Activated T-cell treated with anti-CD3 and anti-CD28 coated beads, Interleukin-2, amount 50 U/mL, for 24 hours (primary cell): ENCODE results near the gene KLHDC1.
"Not testable (repeated sequence)": the region's sequence is repeated elsewhere in the genome, so short reads cannot be mapped to it uniquely, and the experiment has no call there.

Source experiments
- DNase-seq: peaks from one replicate; pipeline ENCODE4 v3.0.0-alpha.2; 2020
- H3K27ac Mint-ChIP-seq: 2 replicates; pipeline ENCODE4 v1.8.0; 2020; ENCODE audit warnings: mild to moderate bottlenecking, mixed read lengths
- H3K27me3 Mint-ChIP-seq: 2 replicates; pipeline ENCODE4 v1.8.0; 2020; ENCODE audit warnings: mixed read lengths
- H3K36me3 Mint-ChIP-seq: 2 replicates; pipeline ENCODE4 v1.8.0; 2020; ENCODE audit warnings: low read depth, mixed read lengths
- H3K4me1 Mint-ChIP-seq: 2 replicates; pipeline ENCODE4 v1.8.0; 2020; ENCODE audit warnings: low read depth, mixed read lengths
- H3K4me3 Mint-ChIP-seq: 2 replicates; pipeline ENCODE4 v1.8.0; 2020; ENCODE audit warnings: mild to moderate bottlenecking, moderate library complexity, mixed read lengths
- H3K9me3 Mint-ChIP-seq: 2 replicates; pipeline ENCODE4 v1.8.0; 2020; ENCODE audit warnings: mixed read lengths

Gene KLHDC1

GRCh38 chr14:49692193-49692757 is 645 bp upstream of the KLHDC1 start:
- peak overlapping the region; percentile 85 for H3K4me3 Mint-ChIP-seq
- peak overlapping the region; percentile 90 for H3K27ac Mint-ChIP-seq
- peaks cover 51% of the 10 kb centered on the region for H3K4me1 Mint-ChIP-seq
- H3K27me3 Mint-ChIP-seq: no peaks in the 10 kb centered on the region
- peaks cover 5% of the 10 kb centered on the region for H3K36me3 Mint-ChIP-seq
- no peaks in the 10 kb centered on the region for H3K9me3 Mint-ChIP-seq
- no peak for DNase-seq

GRCh38 chr14:49693735-49694124 is 810 bp downstream of the KLHDC1 start:
- Mint-ChIP-seq H3K4me1 (peaks cover 43% of the 10 kb centered on the region), H3K4me3 (peak overlapping the region; percentile 85), H3K27ac (peak overlapping the region; percentile 55)
- H3K9me3 Mint-ChIP-seq, H3K36me3 Mint-ChIP-seq, H3K27me3 Mint-ChIP-seq, DNase-seq: not testable (repeated sequence)

GRCh38 chr14:49702725-49703124 is 9.8 kb downstream of the KLHDC1 start:
- Mint-ChIP-seq H3K27me3 (no peaks in the 10 kb centered on the region), H3K27ac (no peak overlapping the region), H3K4me1 (peaks cover 9% of the 10 kb centered on the region), H3K4me3 (no peak overlapping the region), H3K36me3 (peaks cover 4% of the 10 kb centered on the region), H3K9me3 (no peaks in the 10 kb centered on the region)
- DNase-seq: no peak

DNA sequence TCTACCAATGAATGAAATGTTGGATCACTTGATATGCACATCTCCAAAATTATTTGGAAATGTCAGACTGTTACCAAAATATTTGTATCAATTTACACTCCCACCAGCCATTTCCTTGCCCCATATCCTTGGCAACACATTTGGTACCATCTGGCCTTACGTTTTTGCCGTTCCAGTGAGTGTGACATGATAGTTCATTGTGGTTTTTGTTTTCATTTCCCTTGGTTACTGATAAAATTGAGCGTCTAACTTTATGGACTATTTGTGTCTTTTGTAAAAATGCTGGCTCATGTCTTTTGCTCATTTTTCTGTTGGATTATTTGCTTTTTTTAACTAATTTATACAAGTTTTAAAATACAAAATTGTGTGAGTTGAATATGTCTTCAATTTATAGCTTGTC is 11.0 kb downstream of the KLHDC1 start:
- no peaks in the 10 kb centered on the region for H3K27me3 Mint-ChIP-seq
- H3K4me1 Mint-ChIP-seq: peaks cover 9% of the 10 kb centered on the region
- H3K4me3 Mint-ChIP-seq: no peak overlapping the region
- H3K27ac Mint-ChIP-seq: no peak overlapping the region
- H3K9me3 Mint-ChIP-seq: no peaks in the 10 kb centered on the region
- peaks cover 4% of the 10 kb centered on the region for H3K36me3 Mint-ChIP-seq
- no peak for DNase-seq

GRCh38 chr14:49704471-49704870 is 11.6 kb downstream of the KLHDC1 start:
- H3K4me3 Mint-ChIP-seq, H3K4me1 Mint-ChIP-seq, H3K36me3 Mint-ChIP-seq, H3K27ac Mint-ChIP-seq, H3K9me3 Mint-ChIP-seq, H3K27me3 Mint-ChIP-seq, DNase-seq: not testable (repeated sequence)

DNA sequence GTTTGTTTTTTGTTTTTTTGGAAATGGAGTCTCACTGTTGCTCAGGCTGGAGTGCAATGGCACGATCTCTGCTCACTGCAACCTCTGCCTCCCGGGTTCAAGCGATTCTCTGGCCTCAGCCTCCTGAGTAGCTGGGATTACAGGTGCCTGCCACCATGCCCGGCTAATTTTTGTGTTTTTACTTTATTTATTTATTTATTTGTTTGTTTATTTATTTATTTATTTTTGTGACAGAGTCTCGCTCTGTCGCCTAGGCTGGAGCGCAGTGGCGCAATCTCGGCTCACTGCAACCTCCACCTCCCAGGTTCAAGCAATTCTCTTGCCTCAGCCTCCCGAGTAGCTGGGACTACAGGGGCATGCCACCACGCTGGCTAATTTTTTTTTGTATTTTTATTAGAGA is 18.1 kb downstream of the KLHDC1 start:
- not testable (repeated sequence) for H3K9me3 Mint-ChIP-seq, DNase-seq, H3K4me3 Mint-ChIP-seq, H3K27ac Mint-ChIP-seq, H3K4me1 Mint-ChIP-seq, H3K27me3 Mint-ChIP-seq
- peaks cover 15% of the 10 kb centered on the region for H3K36me3 Mint-ChIP-seq

DNA sequence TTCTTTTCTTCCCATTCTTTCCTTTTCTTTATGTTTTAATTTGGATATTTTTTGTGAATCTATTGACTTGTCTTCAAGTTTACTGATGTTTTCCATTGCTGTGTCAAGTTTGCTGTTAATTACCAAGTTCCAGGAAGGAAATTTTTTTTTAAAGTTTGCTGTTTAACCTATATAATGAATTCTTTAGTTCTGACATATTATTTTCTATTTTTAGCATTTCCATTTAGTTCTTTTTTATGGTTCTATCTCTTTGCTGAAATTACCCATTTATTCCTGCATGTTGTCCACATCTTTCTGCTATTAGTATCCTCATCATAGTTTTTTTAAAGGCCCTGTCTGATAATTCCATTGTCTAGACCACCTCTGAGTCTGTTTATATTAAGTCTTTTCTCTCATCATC is 27.8 kb downstream of the KLHDC1 start:
- no peak overlapping the region for H3K27ac Mint-ChIP-seq

GRCh38 chr14:49721733-49722435 is 29.0 kb downstream of the KLHDC1 start:
- H3K4me1 Mint-ChIP-seq, H3K27me3 Mint-ChIP-seq, H3K9me3 Mint-ChIP-seq, DNase-seq, H3K27ac Mint-ChIP-seq, H3K4me3 Mint-ChIP-seq: not testable (repeated sequence)
- H3K36me3 Mint-ChIP-seq: peaks cover 36% of the 10 kb centered on the region

More for the DNA sequence above, 27.8 kb downstream of the KLHDC1 start:
- Mint-ChIP-seq H3K36me3 (peaks cover 30% of the 10 kb centered on the region), H3K9me3 (no peaks in the 10 kb centered on the region), H3K27me3 (no peaks in the 10 kb centered on the region), H3K4me3 (no peak overlapping the region), H3K4me1 (no peaks in the 10 kb centered on the region)
- DNase-seq: no peak

DNA sequence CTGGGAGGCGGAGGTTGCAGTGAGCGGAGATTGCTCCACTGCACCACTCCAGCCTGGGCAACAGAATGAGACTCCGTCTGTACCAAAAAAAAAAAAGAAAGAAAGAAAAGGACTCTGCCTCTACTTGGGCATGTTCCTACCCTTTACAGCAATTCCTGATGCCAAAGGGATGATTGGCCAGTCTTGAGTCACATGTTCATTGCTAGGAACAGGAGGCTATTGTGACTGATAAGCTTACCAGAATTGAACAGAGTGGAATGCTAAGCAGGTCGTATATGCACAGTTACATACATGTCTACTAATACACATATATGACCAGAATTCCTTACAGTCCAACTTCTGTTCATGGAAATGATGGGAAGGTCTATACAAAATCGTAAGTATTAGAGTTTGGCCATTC is 34.3 kb downstream of the KLHDC1 start:
- Mint-ChIP-seq H3K4me1 (no peaks in the 10 kb centered on the region), H3K9me3 (no peaks in the 10 kb centered on the region), H3K27me3 (no peaks in the 10 kb centered on the region), H3K27ac (no peak overlapping the region), H3K36me3 (peaks cover 22% of the 10 kb centered on the region), H3K4me3 (no peak overlapping the region)
- no peak for DNase-seq

- Mint-ChIP-seq H3K27me3 (no peaks in the 10 kb centered on the region), H3K4me3 (no peak overlapping the region), H3K9me3 (no peaks in the 10 kb centered on the region), H3K36me3 (peaks cover 4% of the 10 kb centered on the region), H3K4me1 (no peaks in the 10 kb centered on the region), H3K27ac (no peak overlapping the region)
- DNase-seq: no peak
Observed at GRCh38 chr14:49732896-49733295, 40.0 kb downstream of the KLHDC1 start.

- Mint-ChIP-seq H3K4me3 (no peak overlapping the region), H3K27ac (no peak overlapping the region), H3K9me3 (no peaks in the 10 kb centered on the region), H3K36me3 (peaks cover 4% of the 10 kb centered on the region), H3K4me1 (no peaks in the 10 kb centered on the region), H3K27me3 (no peaks in the 10 kb centered on the region)
- no peak for DNase-seq
Observed at GRCh38 chr14:49733836-49734235, 40.9 kb downstream of the KLHDC1 start.

GRCh38 chr14:49735669-49736068 is 42.7 kb downstream of the KLHDC1 start:
- not testable (repeated sequence) for H3K27me3 Mint-ChIP-seq, H3K4me1 Mint-ChIP-seq, H3K4me3 Mint-ChIP-seq, H3K36me3 Mint-ChIP-seq, H3K27ac Mint-ChIP-seq, DNase-seq, H3K9me3 Mint-ChIP-seq

GRCh38 chr14:49745191-49745590 is 52.3 kb downstream of the KLHDC1 start:
- no peak overlapping the region for H3K27ac Mint-ChIP-seq
- DNase-seq: no peak
- no peak overlapping the region for H3K4me3 Mint-ChIP-seq
- no peaks in the 10 kb centered on the region for H3K4me1 Mint-ChIP-seq
- no peaks in the 10 kb centered on the region for H3K27me3 Mint-ChIP-seq
- H3K9me3 Mint-ChIP-seq: no peaks in the 10 kb centered on the region
- peaks cover 6% of the 10 kb centered on the region for H3K36me3 Mint-ChIP-seq

GRCh38 chr14:49746476-49746875 is 53.6 kb downstream of the KLHDC1 start:
- not testable (repeated sequence) for H3K27me3 Mint-ChIP-seq, H3K4me3 Mint-ChIP-seq, H3K36me3 Mint-ChIP-seq, H3K27ac Mint-ChIP-seq, DNase-seq, H3K9me3 Mint-ChIP-seq, H3K4me1 Mint-ChIP-seq

DNA sequence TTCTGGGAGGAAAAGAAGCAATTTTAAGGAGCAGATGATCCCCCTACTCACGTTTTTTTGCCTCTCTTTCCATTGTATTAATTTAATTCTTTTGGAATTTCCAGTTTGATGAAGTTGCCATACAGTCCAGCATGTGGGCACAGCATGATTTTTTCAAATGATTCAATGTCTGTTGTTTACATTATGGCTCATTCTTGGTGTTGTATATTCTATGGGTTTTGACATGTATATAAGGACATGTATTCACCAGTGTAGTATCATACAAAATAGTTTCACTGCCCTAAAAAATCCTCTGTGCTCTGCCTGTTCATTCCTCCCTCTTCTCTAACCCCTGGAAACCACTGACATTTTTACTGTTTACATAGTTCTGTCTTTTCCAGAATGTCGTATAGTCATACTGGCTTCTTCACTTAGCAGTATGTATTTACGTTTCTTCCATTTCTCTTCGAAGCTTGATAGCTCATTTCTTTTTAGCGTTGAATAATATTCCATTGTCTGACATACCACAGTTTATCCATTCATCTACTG is 61.7 kb downstream of the KLHDC1 start:
- H3K9me3 Mint-ChIP-seq: no peaks in the 10 kb centered on the region
- no peaks in the 10 kb centered on the region for H3K4me1 Mint-ChIP-seq
- no peak overlapping the region for H3K27ac Mint-ChIP-seq
- H3K36me3 Mint-ChIP-seq: peaks cover 3% of the 10 kb centered on the region
- H3K27me3 Mint-ChIP-seq: no peaks in the 10 kb centered on the region
- DNase-seq: no peak
- H3K4me3 Mint-ChIP-seq: no peak overlapping the region
